H1 (cell line): ENCODE data around the gene SLC22A23. TPM values are rescaled to one million over a fixed set of nuclear protein-coding genes. Genes with fewer than 3 reads are reported as not detected.
A peak's percentile ranks its signal among the peaks of the same experiment; 100 is the strongest.

Source experiments
- CTCF ChIA-PET: fragments of 300-600 bp; sonication (Branson Sonifier 250); formaldehyde crosslinking; loops from one replicate; lab custom pipeline; 2021; ENCODE audit not compliant: partially characterized antibody; lab: Charles Lee
- POLR2A ChIA-PET: fragments of 300-600 bp; sonication (Branson Sonifier 250); formaldehyde crosslinking; loops from one replicate; lab custom pipeline; 2021; ENCODE audit warnings: inconsistent platforms; ENCODE audit not compliant: partially characterized antibody; lab: Charles Lee
- DNase-seq, 2 experiments: peaks; one replicate each; pipeline versions ENCODE4 v3.0.0 to v3.0.0-alpha.2; 2010 to 2022; ENCODE audit warnings: low spot score in 2 of 2, low read depth in 1 of 2, mixed read lengths in 1 of 2
- FAIRE-seq: peaks from 2 replicates; lab custom pipeline; 2011; peaks lifted over from hg19 to GRCh38; lab: Jason Lieb, UNC
- H2AFZ ChIP-seq: 2 replicates; pipeline ENCODE4 v1.8.1; 2012; ENCODE audit warnings: low read length, inconsistent platforms
- H2AK5ac ChIP-seq: 2 replicates; pipeline ENCODE4 v1.6.1; 2013; ENCODE audit warnings: low read depth, low read length
- H2BK120ac ChIP-seq: replicated peaks from 2 replicates; pipeline ENCODE3; 2013; ENCODE audit warnings: low read depth, low read length, inconsistent platforms
- H2BK12ac ChIP-seq: 2 replicates; pipeline ENCODE4 v1.6.1; 2013; ENCODE audit warnings: low read depth, low read length
- H2BK15ac ChIP-seq: 2 replicates; pipeline ENCODE4 v1.6.1; 2013; ENCODE audit warnings: low read length
- H2BK20ac ChIP-seq: 2 replicates; pipeline ENCODE4 v1.6.1; 2013; ENCODE audit warnings: low read length
- H2BK5ac ChIP-seq: 2 replicates; pipeline ENCODE4 v1.6.1; 2013; ENCODE audit warnings: low read depth, low read length
- H3K14ac ChIP-seq: 2 replicates; pipeline ENCODE4 v1.6.1; 2013; ENCODE audit warnings: inconsistent platforms; ENCODE audit not compliant: insufficient read length
- H3K18ac ChIP-seq: 2 replicates; pipeline ENCODE4 v1.6.1; 2013; ENCODE audit warnings: low read length; ENCODE audit errors: extremely low read depth
- H3K23ac ChIP-seq: 2 replicates; pipeline ENCODE4 v1.6.1; 2013; ENCODE audit warnings: inconsistent platforms; ENCODE audit not compliant: insufficient read length
- H3K23me2 ChIP-seq: 2 replicates; pipeline ENCODE4 v1.6.1; 2013; ENCODE audit warnings: low read depth, low read length
- H3K27ac ChIP-seq: 2 replicates; pipeline ENCODE4 v1.6.1; 2011; ENCODE audit warnings: low read depth, low read length, inconsistent platforms
- H3K27me3 ChIP-seq, 4 experiments: replicated peaks in 1 of 4; 1 replicate in 1 of 4; 2 replicates in 3 of 4; pipeline versions ENCODE4 v1.6.1 to v1.8.1; 2011 to 2013; ENCODE audit warnings: low read length in 3 of 4, mild to moderate bottlenecking in 3 of 4, inconsistent platforms in 2 of 4, mixed read lengths in 2 of 4, moderate library complexity in 1 of 4; ENCODE audit not compliant: control insufficient read depth in 3 of 4, insufficient read depth in 3 of 4; ENCODE audit errors: extremely low read depth in 1 of 4
- H3K36me3 ChIP-seq, 4 experiments: 2 replicates each; pipeline versions ENCODE4 v1.6.1 to v1.8.1; 2011 to 2013; ENCODE audit warnings: mild to moderate bottlenecking in 4 of 4, low read length in 3 of 4, moderate library complexity in 2 of 4, control low read depth in 1 of 4, inconsistent platforms in 1 of 4; ENCODE audit not compliant: insufficient read depth in 4 of 4, control insufficient read depth in 2 of 4
- H3K4ac ChIP-seq: replicated peaks from 2 replicates; pipeline ENCODE3; 2013; ENCODE audit warnings: low read length, low read depth, mixed read lengths, inconsistent platforms; ENCODE audit not compliant: insufficient read length
- H3K4me1 ChIP-seq, 4 experiments: replicated peaks in 1 of 4; 1 replicate in 1 of 4; 2 replicates in 3 of 4; pipeline versions ENCODE4 v1.6.1 to v1.8.1; 2011 to 2013; ENCODE audit warnings: low read length in 3 of 4, inconsistent platforms in 2 of 4, mixed read lengths in 1 of 4; ENCODE audit not compliant: insufficient read depth in 4 of 4, control insufficient read depth in 3 of 4
- H3K4me2 ChIP-seq, 2 experiments: 2 replicates each; pipeline versions ENCODE4 v1.6.1 to v1.8.1; 2011 to 2013; ENCODE audit warnings: low read depth in 2 of 2, low read length in 2 of 2, control low read depth in 1 of 2, inconsistent platforms in 1 of 2, mild to moderate bottlenecking in 1 of 2; ENCODE audit not compliant: insufficient read depth in 1 of 2
- H3K4me3 ChIP-seq, 4 experiments: fragments of 200-600, 300-600 bp in 1 of 4; sonication (generic), shearing (Covaris generic), sonication (Bioruptor Twin) in 1 of 4; 2 replicates each; pipeline versions ENCODE4 v1.5.1 to v1.8.1; 2011 to 2016; ENCODE audit warnings: low read length in 4 of 4, low read depth in 3 of 4, control low read depth in 2 of 4, inconsistent platforms in 2 of 4, mild to moderate bottlenecking in 2 of 4, mixed read lengths in 1 of 4, moderate library complexity in 1 of 4; ENCODE audit not compliant: insufficient read depth in 2 of 4; ENCODE audit errors: extremely low read depth in 1 of 4
- H3K56ac ChIP-seq: replicated peaks from 2 replicates; pipeline ENCODE3; 2013; ENCODE audit warnings: low read depth, mild to moderate bottlenecking, mixed read lengths, low read length, inconsistent platforms; ENCODE audit not compliant: insufficient read length
- H3K79me1 ChIP-seq: 2 replicates; pipeline ENCODE4 v1.6.1; 2013; ENCODE audit warnings: low read depth, low read length, control low read depth
- H3K79me2 ChIP-seq, 2 experiments: 2 replicates each; pipeline versions ENCODE4 v1.6.1 to v1.8.1; 2012 to 2013; ENCODE audit warnings: low read length in 2 of 2, mild to moderate bottlenecking in 2 of 2, inconsistent platforms in 1 of 2; ENCODE audit not compliant: insufficient read depth in 2 of 2, control insufficient read depth in 1 of 2
- H3K9ac ChIP-seq, 4 experiments: replicated peaks in 1 of 4; 1 replicate in 1 of 4; 2 replicates in 3 of 4; pipeline versions ENCODE4 v1.6.1 to v1.8.1; 2011 to 2013; ENCODE audit warnings: low read depth in 3 of 4, low read length in 3 of 4, control low read depth in 2 of 4, mild to moderate bottlenecking in 2 of 4, moderate library complexity in 2 of 4, inconsistent platforms in 1 of 4; ENCODE audit errors: extremely low read depth in 1 of 4
- H3K9me3 ChIP-seq, 2 experiments: 2 replicates each; pipeline versions ENCODE4 v1.6.1 to v1.8.1; 2012 to 2013; ENCODE audit warnings: mild to moderate bottlenecking in 2 of 2, moderate library complexity in 2 of 2, control low read depth in 1 of 2, inconsistent platforms in 1 of 2, low read depth in 1 of 2, low read length in 1 of 2, mixed read lengths in 1 of 2; ENCODE audit not compliant: insufficient read depth in 2 of 2
- H4K20me1 ChIP-seq, 2 experiments: replicated peaks in 1 of 2; 2 replicates each; pipeline versions ENCODE3 to v1.8.1; 2011 to 2013; ENCODE audit warnings: inconsistent platforms in 2 of 2, low read length in 2 of 2, mild to moderate bottlenecking in 1 of 2; ENCODE audit not compliant: insufficient read depth in 2 of 2, control insufficient read depth in 1 of 2
- H4K5ac ChIP-seq: 2 replicates; pipeline ENCODE4 v1.6.1; 2013; ENCODE audit warnings: low read length, low read depth, mixed read lengths, inconsistent platforms; ENCODE audit not compliant: insufficient read length
- H4K8ac ChIP-seq: 2 replicates; pipeline ENCODE4 v1.8.0; 2013; ENCODE audit warnings: mild to moderate bottlenecking, moderate library complexity, low read length, inconsistent platforms; ENCODE audit not compliant: insufficient read depth; ENCODE audit errors: extremely low read depth
- H4K91ac ChIP-seq: replicated peaks from 2 replicates; pipeline ENCODE3; 2013; ENCODE audit warnings: low read length, mixed read lengths, inconsistent platforms; ENCODE audit not compliant: insufficient read length
- CTBP2 ChIP-seq: IDR thresholded peaks from 2 replicates; pipeline ENCODE4 v1.7.0; 2011; ENCODE audit warnings: borderline replicate concordance, mild to moderate bottlenecking, moderate library complexity, mixed read lengths, low read length; ENCODE audit not compliant: insufficient read depth, insufficient read length
- SP2 ChIP-seq: IDR thresholded peaks from 2 replicates; pipeline ENCODE4 v1.6.1; 2012; ENCODE audit warnings: mild to moderate bottlenecking, low read length, inconsistent platforms
- WGBS, 2 experiments: shearing (Covaris generic) in 1 of 2; methylation state at CpG; one replicate each; pipeline versions ENCODE4 v1.1.6 to v1.1.7; 2013 to 2015; ENCODE audit warnings: low lambda C conversion rate in 2 of 2, mixed read lengths in 2 of 2, inconsistent platforms in 1 of 2, low coverage in 1 of 2, missing lambda C conversion rate in 1 of 2; ENCODE audit not compliant: insufficient replicate concordance in 2 of 2, insufficient coverage in 1 of 2, insufficient read length in 1 of 2; ENCODE audit errors: extremely low coverage in 1 of 2, missing lambda C conversion rate in 1 of 2; 5-methylcytosine and 5-hydroxymethylcytosine counted together
- polyA plus RNA-seq, 7 experiments: library from polyadenylated mRNA; depleted of rRNA in 3 of 7; stranded (reverse) in 5 of 7; unstranded in 2 of 7; fragments of >200 nt in 5 of 7; fragments of 200-250 nt in 2 of 7; gene quantifications; 1 replicate in 5 of 7; 2 replicates in 1 of 7; 4 replicates in 1 of 7; pipeline versions ENCODE4 v1.2.1 to v1.2.3, GENCODE V29; 2011 to 2013; ENCODE audit warnings: missing spikeins in 2 of 7, mixed read lengths in 2 of 7
- total RNA-seq: library from RNA; stranded (reverse); fragmentation: NEBNext Ultra II Directional; extraction: Animal tissue kit (Norgen Biotek cat#: 25700); gene quantifications from 2 replicates; pipeline ENCODE4 v1.2.1, GENCODE V29; 2021
- TF ChIP-seq, protein P1 (sequence below): IDR thresholded peaks from 2 replicates; pipeline ENCODE4 v1.6.1; 2011; ENCODE audit warnings: low read depth, mild to moderate bottlenecking, low read length; ENCODE audit not compliant: insufficient read depth

The SLC22A23 gene
- total and polyA plus RNA-seq, 2 of the 8 experiments (the other 6 are each of a cell fraction or from before 2014, with no cell fraction given), result 9.9 to 38.4 TPM

GRCh38 chr6:3340358-3340802, 116.5 kb downstream of the SLC22A23 start:
- H4K20me1 ChIP-seq, result no peaks in the 10 kb centered on the region
- no peaks in the 10 kb centered on the region for H3K9me3 ChIP-seq
- no peak overlapping the region for H2AFZ ChIP-seq
- H2BK120ac ChIP-seq, result peak overlapping the region; percentile 18
- H4K8ac ChIP-seq, result no peak overlapping the region
- no peak overlapping the region for H2BK15ac ChIP-seq
- WGBS, 2 experiments, result 77% methylated on average over 12 of the region's 12 CpGs; no CpG with 5 or more reads in 1 of the 2 experiments
- no peak overlapping the region for H3K4ac ChIP-seq
- no peak overlapping the region for H3K14ac ChIP-seq
- peaks cover 20 to 44% (median 32%) of the 10 kb centered on the region in 4 experiments for H3K4me1 ChIP-seq
- no peaks in the 10 kb centered on the region for H3K36me3 ChIP-seq
- H3K4me2 ChIP-seq, result peak overlapping the region; percentile 18 to 53; a peak in 1 of 4 replicates
- H3K23me2 ChIP-seq, result no peaks in the 10 kb centered on the region; the same call in 1 of the 2 replicates
- ChIA-PET POLR2A (interaction anchor here (1.1 kb wide), 2 partner anchors 9 to 17 kb away, joined by 3 read pairs; no protein-coding TSS in a partner anchor), CTCF (interaction anchor here (1.0 to 2.4 kb wide), 6 partner anchors 10 to 392 kb away, joined by 3 to 11 read pairs (median 4); no protein-coding TSS in a partner anchor)
- peaks cover 5% of the 10 kb centered on the region; the same call in 1 of the 2 replicates for H3K79me1 ChIP-seq
- H2BK5ac ChIP-seq, result 0 out of 2 replicates have a peak overlapping the region, but pooled peaks have one; percentile 57
- peak overlapping the region; percentile 68; the same call in 1 of the 2 replicates for H2BK20ac ChIP-seq
- no peak overlapping the region for H3K23ac ChIP-seq
- no peak overlapping the region for H3K18ac ChIP-seq
- 0 out of 2 replicates have a peak overlapping the region, but pooled peaks have one; percentile 83 for H2AK5ac ChIP-seq
- H3K27ac ChIP-seq, result no peak overlapping the region
- no peaks in the 10 kb centered on the region for H3K27me3 ChIP-seq
- H4K5ac ChIP-seq, result no peak overlapping the region
- no peak for FAIRE-seq
- no peak overlapping the region for H3K9ac ChIP-seq
- DNase-seq, result no peak
- H3K79me2 ChIP-seq, result peaks cover 0 to 19% of the 10 kb centered on the region in 2 experiments; a peak in 2 of 4 replicates
- H3K4me3 ChIP-seq, result no peak overlapping the region
- no peak overlapping the region for H3K56ac ChIP-seq
- no peak overlapping the region for H4K91ac ChIP-seq
- peak overlapping the region; percentile 52; the same call in 1 of the 2 replicates for H2BK12ac ChIP-seq
- TF ChIP-seq, protein P1, sequence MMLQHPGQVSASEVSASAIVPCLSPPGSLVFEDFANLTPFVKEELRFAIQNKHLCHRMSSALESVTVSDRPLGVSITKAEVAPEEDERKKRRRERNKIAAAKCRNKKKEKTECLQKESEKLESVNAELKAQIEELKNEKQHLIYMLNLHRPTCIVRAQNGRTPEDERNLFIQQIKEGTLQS, result no peak
- TF ChIP-seq SP2 (no peak), CTBP2 (no peak)
